ENCODE measurements around the gene MTERF1.
A peak's percentile ranks its signal among the peaks of the same experiment; 100 is the strongest.
"Not testable (repeated sequence)": the region's sequence is repeated elsewhere in the genome, so short reads cannot be mapped to it uniquely, and the experiment has no call there.

MTERF1 gene, protein sequence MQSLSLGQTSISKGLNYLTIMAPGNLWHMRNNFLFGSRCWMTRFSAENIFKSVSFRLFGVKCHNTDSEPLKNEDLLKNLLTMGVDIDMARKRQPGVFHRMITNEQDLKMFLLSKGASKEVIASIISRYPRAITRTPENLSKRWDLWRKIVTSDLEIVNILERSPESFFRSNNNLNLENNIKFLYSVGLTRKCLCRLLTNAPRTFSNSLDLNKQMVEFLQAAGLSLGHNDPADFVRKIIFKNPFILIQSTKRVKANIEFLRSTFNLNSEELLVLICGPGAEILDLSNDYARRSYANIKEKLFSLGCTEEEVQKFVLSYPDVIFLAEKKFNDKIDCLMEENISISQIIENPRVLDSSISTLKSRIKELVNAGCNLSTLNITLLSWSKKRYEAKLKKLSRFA

DNA sequence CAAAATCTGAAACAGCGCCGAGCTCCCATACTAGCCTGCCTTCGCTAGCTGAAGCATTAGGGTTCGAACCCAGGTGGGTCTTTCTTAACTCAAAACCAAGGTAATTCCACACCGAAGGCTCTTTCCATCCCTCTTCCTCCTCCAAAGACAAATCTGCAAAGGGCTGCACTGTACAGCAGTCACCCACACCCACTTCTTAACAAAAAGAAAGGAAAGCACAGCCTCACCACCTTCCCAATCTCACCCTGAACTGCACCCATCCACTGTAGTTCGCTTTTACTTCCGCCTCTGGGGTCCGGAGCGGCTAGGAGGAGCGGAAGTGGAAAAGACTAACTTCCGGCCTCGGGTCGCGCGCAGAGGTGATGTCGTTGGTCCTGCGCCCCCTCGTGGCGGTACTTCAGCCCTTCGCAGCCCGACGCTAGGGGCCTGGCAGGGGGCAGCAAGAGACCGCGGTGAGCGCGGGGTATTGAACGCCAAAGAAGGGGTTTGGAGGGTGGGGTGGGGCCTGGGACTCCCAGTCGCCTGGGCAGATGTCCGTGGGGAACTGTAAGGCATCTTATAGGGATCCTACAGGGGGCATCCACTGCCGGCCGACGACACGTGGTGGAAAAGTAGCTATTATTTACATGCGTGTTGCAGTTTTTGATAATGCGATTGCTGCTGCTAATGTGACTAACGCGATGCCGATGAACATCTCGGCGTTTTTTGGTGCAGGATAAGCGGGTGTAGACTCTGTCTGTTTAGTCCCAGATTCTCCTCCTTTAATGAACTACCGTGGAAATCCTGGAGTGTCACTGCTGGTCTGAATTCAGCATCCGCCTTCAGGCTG is at the start of gene MTERF1:
MTERF1 (minus strand) TSS at position 290 of the 829 bp plus-strand sequence. CDS start 619 bp downstream, outside the sequence.
- DNase-seq, result peak; percentile 59

DNA sequence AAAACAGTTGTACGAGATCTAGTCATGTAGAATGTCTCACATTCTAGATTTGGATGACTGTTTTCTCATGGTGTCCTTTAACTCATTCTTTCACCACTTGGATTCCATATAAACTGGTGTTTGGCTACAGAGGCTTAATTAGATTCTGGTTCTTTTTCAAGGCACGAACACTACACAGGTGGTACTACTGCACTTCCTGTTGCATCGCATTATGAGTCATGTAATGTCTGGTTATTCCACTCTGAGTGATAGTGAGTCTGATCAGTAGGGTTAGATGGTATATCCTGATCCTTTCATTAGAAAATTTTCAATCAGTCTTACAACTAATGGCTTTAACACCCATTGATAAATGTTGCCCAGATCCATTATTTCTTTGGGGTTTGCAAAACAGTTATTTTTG is 49.0 kb upstream of the MTERF1 start:
- no peak for DNase-seq

DNA sequence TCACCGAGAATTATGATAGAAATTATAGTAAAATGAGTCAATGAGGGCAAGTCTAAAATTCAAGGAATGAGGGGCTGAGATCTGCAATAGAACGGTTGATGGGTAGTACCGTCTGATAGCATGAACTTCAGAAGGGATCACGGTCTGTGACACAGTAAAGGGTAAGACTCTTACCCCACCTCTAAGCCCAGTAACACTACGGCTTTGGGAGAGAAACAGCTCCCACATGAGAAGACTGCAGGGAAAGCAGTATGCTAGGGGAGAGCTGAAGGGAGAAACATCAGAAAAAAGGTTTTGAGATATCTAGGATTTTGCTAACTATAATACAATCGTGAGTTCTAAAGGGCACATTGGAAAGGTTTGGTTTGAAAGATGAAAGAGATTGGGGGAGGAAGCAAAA is 47.4 kb upstream of the MTERF1 start:
- DNase-seq, result no peak

- no peak for DNase-seq
These were observed 42.4 kb upstream of the MTERF1 start for GRCh38 chr7:91922857-91923256.

DNA sequence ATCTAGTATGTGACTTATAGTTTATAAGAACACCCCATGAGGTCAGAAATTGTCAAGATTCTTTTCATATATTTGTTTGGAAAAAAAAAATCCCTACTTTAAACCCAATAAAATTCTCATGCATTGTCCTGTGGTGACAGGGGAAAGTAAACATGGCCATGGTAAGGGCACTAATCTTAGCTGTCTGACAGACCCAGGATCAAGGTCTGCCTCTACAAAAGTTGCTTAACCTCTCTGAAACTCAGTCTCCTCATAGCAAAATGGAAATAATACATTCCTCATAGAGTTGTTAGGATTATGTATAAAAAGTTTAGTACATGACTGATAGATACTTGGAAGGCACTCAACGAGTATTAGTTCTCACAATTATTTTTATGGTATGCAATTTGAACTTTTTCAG is 37.9 kb upstream of the MTERF1 start:
- DNase-seq, result no peak

DNA sequence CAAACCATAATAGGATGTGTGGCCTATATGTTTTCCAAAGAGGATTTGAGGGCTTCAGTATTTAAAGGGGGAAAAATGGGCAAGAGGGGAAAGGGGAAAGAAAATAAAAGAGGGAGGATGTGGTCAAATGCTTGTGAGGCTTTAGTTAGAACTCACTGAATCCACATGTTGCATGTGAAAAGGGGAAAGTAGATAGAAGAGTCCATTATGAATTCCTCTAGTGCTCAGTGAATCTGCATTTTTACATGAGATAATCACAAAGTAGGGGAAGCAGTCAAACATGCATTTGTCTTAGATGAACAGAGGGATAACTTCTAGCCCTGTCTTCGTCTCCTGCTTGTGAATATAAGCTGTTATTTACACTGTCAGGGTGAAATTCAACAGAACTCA is 35.5 kb upstream of the MTERF1 start:
- DNase-seq, result no peak

- DNase-seq, result no peak
These were observed 35.0 kb upstream of the MTERF1 start for GRCh38 chr7:91915401-91916050.

DNA sequence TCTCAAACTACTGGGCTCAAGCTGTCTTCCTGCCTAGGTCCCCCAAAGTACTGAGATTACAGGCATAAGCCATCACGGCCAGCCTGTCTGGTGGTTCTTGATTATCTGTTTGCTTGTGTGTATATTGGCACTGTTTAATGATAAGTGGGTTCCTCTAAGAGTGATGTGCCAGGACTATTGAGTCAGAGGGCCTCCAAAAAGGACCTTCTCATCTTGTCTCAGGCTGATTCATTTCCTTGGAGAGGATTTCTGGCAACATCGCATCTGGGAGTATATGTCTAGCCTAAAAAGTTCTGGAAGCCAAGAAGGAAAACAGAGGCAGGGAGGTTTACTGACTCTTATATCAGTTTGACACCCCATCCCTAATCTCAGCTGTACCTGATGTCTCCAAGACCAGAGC is 33.1 kb upstream of the MTERF1 start:
- no peak for DNase-seq

GRCh38 chr7:91912494-91912893 is 32.0 kb upstream of the MTERF1 start:
- no peak for DNase-seq

GRCh38 chr7:91911121-91911520 is 30.6 kb upstream of the MTERF1 start:
- no peak for DNase-seq

GRCh38 chr7:91910171-91910570 is 29.7 kb upstream of the MTERF1 start:
- no peak for DNase-seq

DNA sequence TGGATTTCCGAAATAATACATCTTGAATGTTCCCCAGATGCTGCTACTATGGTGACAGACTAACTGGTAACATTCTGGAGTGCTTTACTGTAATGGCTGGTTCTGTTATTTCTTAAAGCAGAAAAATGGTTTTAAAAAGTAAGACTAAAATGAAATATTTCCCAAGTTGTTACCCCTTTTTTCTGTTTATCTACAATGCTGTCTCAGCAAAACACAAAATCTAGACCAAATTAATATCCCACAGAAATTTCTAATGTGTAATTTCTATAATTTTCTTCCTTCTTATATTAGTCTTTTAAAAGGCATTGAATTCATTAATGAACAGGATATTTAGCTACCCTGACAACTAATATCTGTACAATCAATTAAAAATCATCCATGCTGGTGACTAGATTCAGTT is 19.1 kb upstream of the MTERF1 start:
- DNase-seq, result no peak

DNA sequence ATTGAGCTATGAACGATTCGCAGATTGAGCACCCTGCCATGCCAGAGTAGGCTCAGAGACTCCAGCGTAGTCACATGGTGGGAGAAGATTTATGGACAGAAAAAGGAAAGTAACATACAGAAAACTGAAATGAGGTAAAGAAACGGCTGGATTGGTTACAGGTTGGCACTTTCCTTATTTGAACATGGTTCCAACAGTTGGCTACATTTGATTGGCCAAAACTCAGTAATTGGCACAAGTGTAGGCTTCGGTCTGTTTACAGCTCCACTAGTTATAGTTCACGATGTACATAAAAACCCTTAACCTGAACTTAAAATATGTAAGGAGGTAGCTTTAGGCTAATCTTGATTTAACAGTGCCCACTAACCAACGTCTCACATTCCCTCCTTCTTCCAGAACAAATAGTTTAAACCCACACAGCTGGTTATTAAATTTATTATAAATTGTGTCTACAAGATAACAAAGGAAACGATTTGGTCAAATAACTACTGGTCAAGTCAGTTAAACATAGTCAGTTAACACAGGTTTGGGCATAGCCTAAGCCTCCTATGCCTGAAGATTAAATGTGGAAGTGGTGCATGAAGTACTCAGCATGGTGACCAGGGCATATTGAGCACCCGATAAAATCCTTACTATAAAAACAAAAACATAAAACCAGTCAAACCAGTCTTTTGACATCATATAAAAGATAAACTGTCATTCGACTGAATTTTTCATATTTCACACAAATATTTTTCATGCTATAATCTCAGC is 17.9 kb upstream of the MTERF1 start:
- no peak for DNase-seq

GRCh38 chr7:91894781-91895480 is 14.4 kb upstream of the MTERF1 start:
- DNase-seq, result no peak

- not testable (repeated sequence) for DNase-seq
These were observed 13.2 kb upstream of the MTERF1 start for GRCh38 chr7:91893699-91894098.

DNA sequence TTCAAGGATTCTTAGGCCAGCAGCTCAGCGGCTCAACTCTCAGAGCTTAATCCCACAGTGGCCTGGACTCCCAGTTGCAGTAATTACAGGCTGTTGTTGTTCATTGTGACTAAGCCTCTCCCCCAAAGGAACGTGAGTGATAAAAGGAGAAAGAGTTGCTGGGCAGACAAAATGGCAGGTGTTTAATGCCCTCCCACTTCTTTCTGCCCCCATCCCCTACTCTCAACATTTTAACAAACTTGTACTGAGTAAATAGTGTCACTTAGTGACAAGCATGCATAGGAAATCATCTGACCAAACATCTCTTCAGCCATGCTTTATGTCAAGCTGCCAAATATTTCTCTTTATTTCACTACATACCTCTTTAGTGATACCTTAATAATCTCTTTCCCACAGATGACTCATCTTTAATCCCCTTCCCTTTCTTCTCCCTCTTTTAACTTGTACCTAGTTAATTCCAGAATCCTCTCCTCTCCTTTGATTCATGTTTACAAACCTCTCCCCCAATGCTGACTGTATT is 12.4 kb upstream of the MTERF1 start:
- no peak for DNase-seq

- DNase-seq, result no peak
These were observed 11.7 kb upstream of the MTERF1 start for GRCh38 chr7:91892099-91892705.

GRCh38 chr7:91888271-91889175 is 8.0 kb upstream of the MTERF1 start:
- not testable (repeated sequence) for DNase-seq

GRCh38 chr7:91887336-91888213 is 7.1 kb upstream of the MTERF1 start:
- not testable (repeated sequence) for DNase-seq

All from SIG-M5 (cell line).